Epithelial cell of esophagus (primary cell): ENCODE results near the gene ZGPAT.
"Not testable (repeated sequence)": the region's sequence is repeated elsewhere in the genome, so short reads cannot be mapped to it uniquely, and the experiment has no call there.

ENCODE experiments used
- DNase-seq: peaks from one replicate; pipeline ENCODE4 v3.0.0; 2010; ENCODE audit warnings: low read depth
- H3K4me3 ChIP-seq: 2 replicates; pipeline ENCODE4 v1.5.1; 2011; ENCODE audit warnings: mild to moderate bottlenecking, low read length, control low read depth
- CTCF ChIP-seq: IDR thresholded peaks from 2 replicates; pipeline ENCODE4 v1.5.1; 2011; ENCODE audit warnings: low read depth, mild to moderate bottlenecking, low read length, control low read depth, inconsistent platforms; ENCODE audit not compliant: insufficient read depth; ENCODE audit errors: missing control alignments

ZGPAT gene

DNA sequence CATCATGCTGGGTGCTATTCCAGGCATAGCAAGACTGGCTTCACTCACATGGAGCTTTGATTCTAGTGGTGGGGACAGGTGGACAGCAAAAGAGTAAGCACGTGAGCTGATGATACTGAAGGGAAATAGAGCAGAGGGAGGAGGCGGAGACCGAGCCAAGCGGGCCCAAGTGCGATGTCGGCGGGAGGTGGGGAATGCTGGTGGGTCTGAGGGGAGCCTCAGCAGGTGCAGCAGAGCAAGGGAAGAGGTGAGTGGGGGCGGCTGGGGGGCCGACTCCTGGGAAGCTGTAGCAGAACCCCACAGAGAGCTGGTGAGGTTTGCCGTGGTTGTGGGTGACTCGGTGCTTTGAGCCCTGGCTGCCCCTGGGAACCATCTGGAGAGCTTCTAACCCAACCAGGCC, 39.5 kb upstream of the ZGPAT start:
- no peak overlapping the region for H3K4me3 ChIP-seq
- no peak for DNase-seq
- no peak for TF ChIP-seq CTCF

- not testable (repeated sequence) for DNase-seq, H3K4me3 ChIP-seq
Measured at GRCh38 chr20:63671695-63672094, 36.1 kb upstream of the ZGPAT start.

DNA sequence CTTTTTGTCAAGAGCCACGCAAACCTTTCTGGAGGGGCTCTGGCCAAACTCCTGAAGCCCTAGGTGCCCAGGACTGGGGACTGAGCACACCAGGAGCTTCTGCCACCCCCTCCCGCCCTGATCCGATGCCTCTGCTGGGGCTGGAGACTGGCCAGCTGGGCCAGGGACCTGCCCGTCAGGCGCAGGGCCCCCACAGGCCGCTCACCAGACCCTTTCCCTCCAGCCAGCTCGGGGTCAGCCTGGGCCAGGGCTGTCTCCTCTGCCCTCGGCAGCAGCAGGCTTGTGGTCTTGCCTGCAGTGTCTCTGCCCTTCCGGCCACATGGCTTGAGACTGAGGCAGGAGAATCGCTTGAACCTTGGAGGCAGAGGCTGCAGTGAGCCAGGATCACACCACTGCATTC, 35.2 kb upstream of the ZGPAT start:
- DNase-seq = no peak
- TF ChIP-seq CTCF = no peak
- no peak overlapping the region for H3K4me3 ChIP-seq

GRCh38 chr20:63673951-63674350, 33.9 kb upstream of the ZGPAT start:
- DNase-seq = no peak
- no peak for TF ChIP-seq CTCF
- H3K4me3 ChIP-seq = no peak overlapping the region

DNA sequence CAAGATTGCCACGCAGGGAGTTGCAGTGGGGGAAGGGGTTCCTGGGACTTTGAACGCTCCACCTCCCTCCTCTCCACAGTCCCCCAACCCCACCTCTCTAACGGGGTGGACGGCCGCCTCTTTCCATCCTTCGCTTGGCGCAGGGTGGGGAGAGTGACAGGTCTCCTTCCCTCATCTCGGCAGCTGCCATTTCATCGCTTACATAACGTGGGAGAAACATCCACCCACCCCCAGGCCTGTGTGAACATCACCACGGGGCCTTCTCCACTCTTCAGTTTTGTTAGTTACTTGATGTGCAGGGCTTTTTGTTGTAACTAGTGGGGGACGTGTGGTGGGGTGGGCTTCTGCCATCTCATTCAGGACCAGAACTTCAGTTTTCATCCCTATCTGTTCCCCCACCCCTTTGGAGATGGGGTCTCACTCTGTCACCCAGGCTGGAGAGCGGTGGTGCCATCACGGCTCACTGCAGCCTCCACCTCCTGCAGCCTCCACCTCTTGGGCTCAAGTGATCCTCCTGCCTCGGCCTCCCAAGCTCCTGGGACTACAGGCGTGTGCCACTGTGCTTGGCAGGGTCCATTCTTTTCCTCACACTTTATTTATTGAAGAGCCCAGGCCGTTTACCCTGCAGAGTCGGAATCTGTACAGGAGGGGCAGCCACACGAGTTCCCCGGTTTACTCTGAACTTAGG, 32.0 kb upstream of the ZGPAT start:
- TF ChIP-seq CTCF = no peak
- no peak for DNase-seq
- no peak overlapping the region for H3K4me3 ChIP-seq

GRCh38 chr20:63678071-63678470, 29.8 kb upstream of the ZGPAT start:
- no peak for TF ChIP-seq CTCF
- H3K4me3 ChIP-seq = no peak overlapping the region
- no peak for DNase-seq

- TF ChIP-seq CTCF = no peak
- no peak for DNase-seq
- no peak overlapping the region for H3K4me3 ChIP-seq
Measured at GRCh38 chr20:63678667-63679465, 29.0 kb upstream of the ZGPAT start.
